ENCODE measurements around the gene SNX30. TPM values are rescaled to one million over a fixed set of nuclear protein-coding genes. Genes with fewer than 3 reads are reported as not detected.

Gene SNX30
- total RNA-seq, 2 experiments from 2014 or later: 5.5 to 7.2 TPM

GRCh38 chr9:112785986-112786385 lies 35.4 kb downstream of the SNX30 start:
- H3K27ac Mint-ChIP-seq: no peak overlapping the region
- H3K4me3 Mint-ChIP-seq: no peak overlapping the region
- H3K36me3 Mint-ChIP-seq (ENCODE audit: low read depth): no peaks in the 10 kb centered on the region
- no peak for DNase-seq
- ChIA-PET POLR2A (interaction anchor here (0.6 kb wide), 1 partner anchor 1155 kb away, joined by 3 read pairs; the partner anchor contains the start of gene DNAJC25), CTCF (interaction anchor here (0.6 kb wide), 1 partner anchor 407 kb away, joined by 4 read pairs; no protein-coding TSS in a partner anchor)
- no peaks in the 10 kb centered on the region for H3K9me3 Mint-ChIP-seq (ENCODE audit: insufficient read depth)
- no peak for ATAC-seq
- peaks cover 9% of the 10 kb centered on the region for H3K4me1 Mint-ChIP-seq (ENCODE audit: low read depth)
- peaks cover 2% of the 10 kb centered on the region for H3K27me3 Mint-ChIP-seq (ENCODE audit: low read depth)

GRCh38 chr9:112786829-112787520 lies 36.4 kb downstream of the SNX30 start:
- POLR2A ChIA-PET: no interaction called here
- Mint-ChIP-seq H3K27ac (no peak overlapping the region), H3K4me3 (no peak overlapping the region), H3K9me3 (ENCODE audit: insufficient read depth) (no peaks in the 10 kb centered on the region), H3K4me1 (ENCODE audit: low read depth) (peaks cover 7% of the 10 kb centered on the region), H3K36me3 (ENCODE audit: low read depth) (no peaks in the 10 kb centered on the region), H3K27me3 (ENCODE audit: low read depth) (peaks cover 2% of the 10 kb centered on the region)
- CTCF ChIA-PET: interaction anchor here (1.0 kb wide), 1 partner anchor 343 kb away, joined by 3 read pairs; no protein-coding TSS in a partner anchor
- no peak for ATAC-seq
- no peak for DNase-seq

- POLR2A ChIA-PET: no interaction called here
- H3K27me3 Mint-ChIP-seq (ENCODE audit: low read depth): peaks cover 2% of the 10 kb centered on the region
- no peak for ATAC-seq
- H3K36me3 Mint-ChIP-seq (ENCODE audit: low read depth): no peaks in the 10 kb centered on the region
- peaks cover 9% of the 10 kb centered on the region for H3K4me1 Mint-ChIP-seq (ENCODE audit: low read depth)
- H3K4me3 Mint-ChIP-seq: no peak overlapping the region
- no peaks in the 10 kb centered on the region for H3K9me3 Mint-ChIP-seq (ENCODE audit: insufficient read depth)
- no peak overlapping the region for H3K27ac Mint-ChIP-seq
- CTCF ChIA-PET: interaction anchor here (1.0 kb wide), 1 partner anchor 344 kb away, joined by 3 read pairs; no protein-coding TSS in a partner anchor
- no peak for DNase-seq
Measured at GRCh38 chr9:112787978-112788377, 37.4 kb downstream of the SNX30 start.

- H3K9me3 Mint-ChIP-seq (ENCODE audit: insufficient read depth): no peaks in the 10 kb centered on the region
- H3K27ac Mint-ChIP-seq: no peak overlapping the region
- POLR2A ChIA-PET: no interaction called here
- H3K4me3 Mint-ChIP-seq: no peak overlapping the region
- no peaks in the 10 kb centered on the region for H3K27me3 Mint-ChIP-seq (ENCODE audit: low read depth)
- CTCF ChIA-PET: interaction anchor here (1.8 kb wide), 1 partner anchor 72 kb away, joined by 5 read pairs; the partner anchor contains the start of gene INIP
- peaks cover 13% of the 10 kb centered on the region for H3K4me1 Mint-ChIP-seq (ENCODE audit: low read depth)
- no peaks in the 10 kb centered on the region for H3K36me3 Mint-ChIP-seq (ENCODE audit: low read depth)
- DNase-seq (no peak), ATAC-seq (no peak)
Measured at GRCh38 chr9:112789473-112789872, 38.9 kb downstream of the SNX30 start.

GRCh38 chr9:112789891-112790774 lies 39.6 kb downstream of the SNX30 start:
- POLR2A ChIA-PET: no interaction called here
- Mint-ChIP-seq H3K27ac (no peak overlapping the region), H3K4me1 (ENCODE audit: low read depth) (peaks cover 13% of the 10 kb centered on the region), H3K27me3 (ENCODE audit: low read depth) (no peaks in the 10 kb centered on the region), H3K9me3 (ENCODE audit: insufficient read depth) (no peaks in the 10 kb centered on the region), H3K4me3 (no peak overlapping the region), H3K36me3 (ENCODE audit: low read depth) (no peaks in the 10 kb centered on the region)
- CTCF ChIA-PET: interaction anchor here (1.8 kb wide), 1 partner anchor 72 kb away, joined by 5 read pairs; the partner anchor contains the start of gene INIP
- DNase-seq: no peak
- ATAC-seq: no peak

- Mint-ChIP-seq H3K4me1 (ENCODE audit: low read depth) (peaks cover 6% of the 10 kb centered on the region), H3K9me3 (ENCODE audit: insufficient read depth) (no peaks in the 10 kb centered on the region), H3K27me3 (ENCODE audit: low read depth) (no peaks in the 10 kb centered on the region), H3K4me3 (no peak overlapping the region), H3K27ac (no peak overlapping the region), H3K36me3 (ENCODE audit: low read depth) (no peaks in the 10 kb centered on the region)
- ATAC-seq (no peak), DNase-seq (no peak)
- POLR2A ChIA-PET: interaction anchor here (0.6 to 2.2 kb wide), 2 partner anchors 75 to 140 kb away, joined by 5 to 6 read pairs; partner anchors contain the start of gene INIP
- CTCF ChIA-PET: interaction anchor here (0.6 to 2.8 kb wide), 32 partner anchors 10 to 705 kb away, joined by 3 to 39 read pairs (median 3); partner anchors contain the start of genes HSDL2, INIP and SNX30
Measured at GRCh38 chr9:112792670-112793069, 42.1 kb downstream of the SNX30 start.

- Mint-ChIP-seq H3K9me3 (ENCODE audit: insufficient read depth) (no peaks in the 10 kb centered on the region), H3K27me3 (ENCODE audit: low read depth) (no peaks in the 10 kb centered on the region), H3K27ac (no peak overlapping the region), H3K4me1 (ENCODE audit: low read depth) (peaks cover 6% of the 10 kb centered on the region), H3K36me3 (ENCODE audit: low read depth) (no peaks in the 10 kb centered on the region), H3K4me3 (no peak overlapping the region)
- DNase-seq (peak; percentile 89), ATAC-seq (peak; percentile 99)
- ChIA-PET CTCF (interaction anchor here (0.6 to 2.8 kb wide), 32 partner anchors 10 to 705 kb away, joined by 3 to 39 read pairs (median 3); partner anchors contain the start of genes HSDL2, INIP and SNX30), POLR2A (interaction anchor here (2.2 kb wide), 1 partner anchor 75 kb away, joined by 6 read pairs; the partner anchor contains the start of gene INIP)
Measured at GRCh38 chr9:112793213-112793810, 42.8 kb downstream of the SNX30 start.

GRCh38 chr9:112794731-112795130 lies 44.2 kb downstream of the SNX30 start:
- no peak for ATAC-seq
- no peaks in the 10 kb centered on the region for H3K9me3 Mint-ChIP-seq (ENCODE audit: insufficient read depth)
- no peak overlapping the region for H3K4me3 Mint-ChIP-seq
- no peaks in the 10 kb centered on the region for H3K36me3 Mint-ChIP-seq (ENCODE audit: low read depth)
- ChIA-PET POLR2A (no interaction called here), CTCF (no interaction called here)
- no peak for DNase-seq
- H3K27me3 Mint-ChIP-seq (ENCODE audit: low read depth): no peaks in the 10 kb centered on the region
- peaks cover 6% of the 10 kb centered on the region for H3K4me1 Mint-ChIP-seq (ENCODE audit: low read depth)
- H3K27ac Mint-ChIP-seq: no peak overlapping the region

GRCh38 chr9:112795921-112796320 lies 45.4 kb downstream of the SNX30 start:
- Mint-ChIP-seq H3K9me3 (ENCODE audit: insufficient read depth) (no peaks in the 10 kb centered on the region), H3K27ac (no peak overlapping the region), H3K4me3 (no peak overlapping the region), H3K27me3 (ENCODE audit: low read depth) (no peaks in the 10 kb centered on the region), H3K36me3 (ENCODE audit: low read depth) (no peaks in the 10 kb centered on the region), H3K4me1 (ENCODE audit: low read depth) (peaks cover 6% of the 10 kb centered on the region)
- POLR2A ChIA-PET: no interaction called here
- CTCF ChIA-PET: no interaction called here
- DNase-seq: no peak
- no peak for ATAC-seq

GRCh38 chr9:112796485-112796884 lies 45.9 kb downstream of the SNX30 start:
- POLR2A ChIA-PET: no interaction called here

GRCh38 chr9:112809351-112809848 lies 58.8 kb downstream of the SNX30 start:
- no peaks in the 10 kb centered on the region for H3K9me3 Mint-ChIP-seq (ENCODE audit: insufficient read depth)
- H3K4me1 Mint-ChIP-seq (ENCODE audit: low read depth): no peaks in the 10 kb centered on the region
- H3K36me3 Mint-ChIP-seq (ENCODE audit: low read depth): peaks cover 2% of the 10 kb centered on the region
- no peaks in the 10 kb centered on the region for H3K27me3 Mint-ChIP-seq (ENCODE audit: low read depth)
- H3K4me3 Mint-ChIP-seq: no peak overlapping the region
- ATAC-seq: no peak
- CTCF ChIA-PET: interaction anchor here (1.4 kb wide), 1 partner anchor 10 kb away, joined by 3 read pairs; no protein-coding TSS in a partner anchor
- H3K27ac Mint-ChIP-seq: no peak overlapping the region
- DNase-seq: no peak
- POLR2A ChIA-PET: no interaction called here

More at GRCh38 chr9:112796485-112796884, 45.9 kb downstream of the SNX30 start:
- no peak overlapping the region for H3K27ac Mint-ChIP-seq
- H3K36me3 Mint-ChIP-seq (ENCODE audit: low read depth): no peaks in the 10 kb centered on the region
- ATAC-seq (no peak), DNase-seq (no peak)
- CTCF ChIA-PET: no interaction called here
- H3K4me1 Mint-ChIP-seq (ENCODE audit: low read depth): peaks cover 6% of the 10 kb centered on the region
- H3K27me3 Mint-ChIP-seq (ENCODE audit: low read depth): no peaks in the 10 kb centered on the region
- no peaks in the 10 kb centered on the region for H3K9me3 Mint-ChIP-seq (ENCODE audit: insufficient read depth)
- no peak overlapping the region for H3K4me3 Mint-ChIP-seq

All from activated CD8-positive, alpha-beta T cell treated with anti-CD3 and anti-CD28 coated beads, Interleukin-2, amount 10 ng/mL, durations not matched to agents 7 days and 5 days (primary cell).